HepG2 (cell line): ENCODE measurements around the gene BCL2. TPM values are rescaled to one million over a fixed set of nuclear protein-coding genes. Genes with fewer than 3 reads are reported as not detected.

Source experiments
- ATAC-seq: fragments of 200-7000 bp; cut with Tn5 transposase; 3 replicates; pipeline ENCODE4 v1.9.1; 2020; ENCODE audit warnings: mild to moderate bottlenecking, moderate library complexity
- BruUV-seq: library from RNA; stranded (reverse); fragments of 400-500 nt; replicated peaks from 2 replicates; lab custom pipeline; 2021; lab: Mats Ljungman, UMichigan
- CTCF ChIA-PET: fragments of 300-600 bp; formaldehyde crosslinking; extraction: SDS; loops from one replicate; lab custom pipeline; 2021; ENCODE audit warnings: low total read pairs, inconsistent platforms, low intra/inter-chr PET ratio; lab: Yijun Ruan, JAX
- POLR2A ChIA-PET: fragments of 350-600 bp; sonication (Branson Sonifier 250); formaldehyde crosslinking; loops from one replicate; lab custom pipeline; 2020; ENCODE audit warnings: antibody characterized with exemption, inconsistent platforms; lab: Yijun Ruan, JAX
- DNase-seq: peaks from one replicate; pipeline ENCODE4 v3.0.0-alpha.2; 2015; ENCODE audit warnings: low spot score
- FAIRE-seq: peaks from 3 replicates; lab custom pipeline; 2011; peaks lifted over from hg19 to GRCh38; lab: Jason Lieb, UNC
- H2AFZ ChIP-seq: one replicate; pipeline ENCODE4 v1.6.1; 2011; ENCODE audit warnings: low read length, inconsistent platforms
- H3K27ac ChIP-seq: fragments of 300-600 bp; 3 replicates; pipeline ENCODE4 v1.8.0; 2011; ENCODE audit warnings: mixed run types, mild to moderate bottlenecking, mixed read lengths, low read length, inconsistent platforms; ENCODE audit not compliant: insufficient read depth; ENCODE audit errors: extremely low read length
- H3K27me3 ChIP-seq, 2 experiments: fragments of 200-600 bp in 1 of 2; 2 replicates in 1 of 2; 3 replicates in 1 of 2; pipeline versions ENCODE4 v1.6.0 to v1.8.0; 2011; ENCODE audit warnings: low read length in 2 of 2, mild to moderate bottlenecking in 2 of 2, moderate library complexity in 2 of 2, inconsistent platforms in 1 of 2; ENCODE audit not compliant: insufficient read depth in 2 of 2, control insufficient read depth in 1 of 2
- H3K36me3 ChIP-seq, 2 experiments: fragments of 200-600 bp in 1 of 2; replicated peaks in 1 of 2; 2 replicates in 1 of 2; 3 replicates in 1 of 2; pipeline versions ENCODE4 v1.5.1 to v1.8.0; 2011; ENCODE audit warnings: low read length in 2 of 2, inconsistent platforms in 1 of 2; ENCODE audit not compliant: insufficient read depth in 2 of 2, control insufficient read depth in 1 of 2
- H3K4me1 ChIP-seq: 2 replicates; pipeline ENCODE4 v1.5.1; 2012; ENCODE audit warnings: low read length, inconsistent platforms; ENCODE audit not compliant: insufficient read depth
- H3K4me2 ChIP-seq: 2 replicates; pipeline ENCODE4 v1.6.0; 2011; ENCODE audit warnings: low read depth, low read length, inconsistent platforms
- H3K4me3 ChIP-seq, 3 experiments: fragments of 200-600 bp in 1 of 3; sonication (generic), shearing (Covaris generic) in 1 of 3; replicated peaks in 1 of 3; 2 replicates each; pipeline ENCODE4 v1.5.1; 2011 to 2016; ENCODE audit warnings: low read length in 3 of 3, inconsistent platforms in 2 of 3, low read depth in 2 of 3, mild to moderate bottlenecking in 2 of 3, control low read depth in 1 of 3, mixed read lengths in 1 of 3; ENCODE audit not compliant: insufficient read depth in 1 of 3
- H3K79me2 ChIP-seq: one replicate; pipeline ENCODE4 v1.6.1; 2011; ENCODE audit warnings: low read length, inconsistent platforms; ENCODE audit not compliant: insufficient read depth
- H3K9ac ChIP-seq: 2 replicates; pipeline ENCODE4 v1.6.0; 2011; ENCODE audit warnings: mild to moderate bottlenecking, low read depth, low read length, inconsistent platforms; ENCODE audit not compliant: insufficient read depth
- H3K9me3 ChIP-seq: 2 replicates; pipeline ENCODE4 v1.5.1; 2012; ENCODE audit warnings: mild to moderate bottlenecking, low read length
- H4K20me1 ChIP-seq: 2 replicates; pipeline ENCODE4 v1.6.0; 2011; ENCODE audit warnings: inconsistent platforms, mild to moderate bottlenecking, low read length, moderate library complexity; ENCODE audit not compliant: insufficient read depth
- CEBPG ChIP-seq: IDR thresholded peaks from 2 replicates; pipeline ENCODE4 v1.6.1; 2016
- POGK ChIP-seq: sonication (generic); formaldehyde crosslinking; conservative IDR thresholded peaks from 2 replicates; pipeline ENCODE4 v1.8.0; 2022; ENCODE audit warnings: mild to moderate bottlenecking, moderate library complexity, missing genetic modification reagents
- SMARCE1 ChIP-seq: fragments of 450-650 bp; IDR thresholded peaks from 2 replicates; pipeline ENCODE4 v1.6.1; 2017; ENCODE audit warnings: borderline replicate concordance
- USF2 ChIP-seq, 2 experiments: sonication (generic) in 1 of 2; formaldehyde crosslinking in 1 of 2; IDR thresholded peaks; 2 replicates each; pipeline versions ENCODE4 v1.5.1 to v1.6.1; 2011 to 2020; ENCODE audit warnings: borderline replicate concordance in 1 of 2, low read depth in 1 of 2, low read length in 1 of 2, mild to moderate bottlenecking in 1 of 2, missing genetic modification reagents in 1 of 2, moderate library complexity in 1 of 2
- XBP1 ChIP-seq: sonication (generic); formaldehyde crosslinking; IDR thresholded peaks from 2 replicates; pipeline ENCODE4 v1.5.0; 2020; ENCODE audit warnings: missing genetic modification reagents
- ZBTB42 ChIP-seq: sonication (generic); formaldehyde crosslinking; IDR thresholded peaks from 2 replicates; pipeline ENCODE4 v1.5.0; 2020; ENCODE audit warnings: mild to moderate bottlenecking, missing genetic modification reagents
- ZNF235 ChIP-seq: sonication (generic); formaldehyde crosslinking; IDR thresholded peaks from 2 replicates; pipeline ENCODE4 v1.8.1; 2023; ENCODE audit warnings: mild to moderate bottlenecking, missing genetic modification reagents, borderline replicate concordance
- ZNF407 ChIP-seq: sonication (generic); formaldehyde crosslinking; IDR thresholded peaks from one replicate; pipeline ENCODE4 v1.5.1; 2020; ENCODE audit warnings: mild to moderate bottlenecking, missing genetic modification reagents; ENCODE audit errors: not compliant biosample characterization
- ZNF484 ChIP-seq: sonication (generic); formaldehyde crosslinking; IDR thresholded peaks from 2 replicates; pipeline ENCODE4 v1.5.1; 2020; ENCODE audit warnings: mild to moderate bottlenecking, low read depth, missing genetic modification reagents, borderline replicate concordance
- WGBS: methylation state at CpG from one replicate; pipeline ENCODE4 v1.1.6; 2017; ENCODE audit warnings: low lambda C conversion rate; 5-methylcytosine and 5-hydroxymethylcytosine counted together
- in situ Hi-C: cut with HindIII; loops from 2 replicates; pipeline ENCODE4 v1.10.0; 2017; ENCODE audit warnings: low pct_unique_long_range_greater_than_20kb; ENCODE audit not compliant: extremely low pct_ligation_motif_present
- intact Hi-C: fragments of 100-400 bp; cut with micrococcal nuclease; formaldehyde crosslinking; loops from one replicate; pipeline ENCODE4 v1.10.0; 2022; ENCODE audit not compliant: unreplicated experiment
- polyA plus RNA-seq, 8 experiments: library from polyadenylated mRNA; depleted of rRNA in 3 of 8; stranded (reverse) in 7 of 8; unstranded in 1 of 8; fragments of >200 nt; fragmentation: Illumina TruSeq in 4 of 8; extraction: Trizol in 4 of 8; gene quantifications; 2 replicates each; pipeline versions ENCODE4 v1.2.1 to v1.2.3, GENCODE V29; 2011 to 2016; ENCODE audit warnings: low read depth in 4 of 8, missing spikeins in 1 of 8, mixed read lengths in 1 of 8; ENCODE audit not compliant: insufficient read depth in 1 of 8
- total RNA-seq, 5 experiments: library from RNA; depleted of rRNA; stranded (reverse); fragments of >200 nt; fragmentation: Illumina TruSeq; extraction: Trizol; gene quantifications; 2 replicates each; pipeline ENCODE4 v1.2.3, GENCODE V29; 2016; ENCODE audit warnings: low read depth in 1 of 5
- TF ChIP-seq, protein P1 (sequence below): sonication (generic); formaldehyde crosslinking; IDR thresholded peaks from 2 replicates; pipeline ENCODE4 v1.4.0; 2020; ENCODE audit warnings: missing genetic modification reagents

Gene BCL2
- total and polyA plus RNA-seq, 2 of the 13 experiments (the other 11 are each of a cell fraction or from before 2014, with no cell fraction given) = 0.07 to 0.53 TPM

- Histone ChIP-seq H2AFZ (no peak overlapping the region), H3K4me3 (no peak overlapping the region), H3K9ac (no peak overlapping the region), H3K36me3 (no peaks in the 10 kb centered on the region), H3K4me1 (no peaks in the 10 kb centered on the region), H3K27me3 (peaks cover 0 to 30% of the 10 kb centered on the region in 2 experiments; a peak in 3 of 5 replicates), H3K79me2 (no peaks in the 10 kb centered on the region), H4K20me1 (no peaks in the 10 kb centered on the region), H3K4me2 (no peak overlapping the region), H3K9me3 (no peaks in the 10 kb centered on the region), H3K27ac (no peak overlapping the region)
- ChIA-PET CTCF (no interaction called here), POLR2A (no interaction called here)
- DNase-seq (no peak), FAIRE-seq (no peak), ATAC-seq (no peak)
- 6% methylated on average over 2 of the region's 5 CpGs for WGBS
- BruUV-seq = no TSS peak
- in situ Hi-C loops (no loop called here), intact Hi-C loops (loop anchor here (5.0 kb wide), 1 partner anchor 301 kb away; no protein-coding TSS in a partner anchor)
- no peak for TF ChIP-seq ZNF407 (CRISPR knock-in tag)
- TF ChIP-seq USF2 (IDR thresholded peaks at IDR 0.05; ENCODE audit: low read depth, low read length) = no peak
- no peak for TF ChIP-seq USF2 (CRISPR knock-in tag; IDR thresholded peaks at IDR 0.05; ENCODE audit: borderline replicate concordance)
- no peak for TF ChIP-seq ZNF235
- TF ChIP-seq SMARCE1 = no peak
- TF ChIP-seq ZBTB42 = no peak
- no peak for TF ChIP-seq XBP1 (CRISPR knock-in tag)
- TF ChIP-seq, protein P1, sequence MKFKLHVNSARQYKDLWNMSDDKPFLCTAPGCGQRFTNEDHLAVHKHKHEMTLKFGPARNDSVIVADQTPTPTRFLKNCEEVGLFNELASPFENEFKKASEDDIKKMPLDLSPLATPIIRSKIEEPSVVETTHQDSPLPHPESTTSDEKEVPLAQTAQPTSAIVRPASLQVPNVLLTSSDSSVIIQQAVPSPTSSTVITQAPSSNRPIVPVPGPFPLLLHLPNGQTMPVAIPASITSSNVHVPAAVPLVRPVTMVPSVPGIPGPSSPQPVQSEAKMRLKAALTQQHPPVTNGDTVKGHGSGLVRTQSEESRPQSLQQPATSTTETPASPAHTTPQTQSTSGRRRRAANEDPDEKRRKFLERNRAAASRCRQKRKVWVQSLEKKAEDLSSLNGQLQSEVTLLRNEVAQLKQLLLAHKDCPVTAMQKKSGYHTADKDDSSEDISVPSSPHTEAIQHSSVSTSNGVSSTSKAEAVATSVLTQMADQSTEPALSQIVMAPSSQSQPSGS (CRISPR knock-in tag) = no peak
- TF ChIP-seq POGK (CRISPR knock-in tag) = no peak
- no peak for TF ChIP-seq CEBPG (CRISPR knock-in tag)
- TF ChIP-seq ZNF484 (CRISPR knock-in tag) = no peak
These were observed 136.7 kb downstream of the BCL2 start for GRCh38 chr18:63182861-63183260.
